ENCODE measurements around the gene AGMAT.

GRCh38 chr1:15570861-15571260 is 14.0 kb downstream of the AGMAT start:
- TF ChIP-seq CTCF (IDR thresholded peaks at IDR 0.05; ENCODE audit: low read length): no peak
- no peak for TF ChIP-seq EZH2 (IDR thresholded peaks at IDR 0.05; ENCODE audit: borderline replicate concordance, low read length)
